Esophagus muscularis mucosa (tissue), 4 donors: Measurements from ENCODE around the gene CFL2. TPM values are rescaled to one million over a fixed set of nuclear protein-coding genes. Genes with fewer than 3 reads are reported as not detected.

Source experiments
- DNase-seq: peaks from one replicate; pipeline ENCODE4 v3.0.0-alpha.2; 2017; ENCODE audit errors: extremely low spot score
- H3K27ac ChIP-seq, 4 donors: fragments of 200-600 bp; sonication (generic); replicated peaks in 1 of 4; 1 replicate in 3 of 4; 2 replicates in 1 of 4; pipeline ENCODE4 v1.5.1; 2016 to 2019; ENCODE audit warnings: mild to moderate bottlenecking in 1 of 4
- H3K27me3 ChIP-seq, 4 donors: fragments of 200-600 bp; sonication (generic); one replicate each; pipeline versions ENCODE4 v1.5.1 to v1.6.0; 2016 to 2019
- H3K36me3 ChIP-seq, 4 donors: fragments of 200-600 bp; sonication (generic); one replicate each; pipeline ENCODE4 v1.5.1; 2016 to 2019
- H3K4me1 ChIP-seq, 4 donors: fragments of 200-600 bp; sonication (generic); one replicate each; pipeline ENCODE4 v1.5.1; 2016 to 2019
- H3K4me3 ChIP-seq, 4 donors: fragments of 200-600 bp; sonication (generic); 1 replicate in 2 of 4; 2 replicates in 2 of 4; pipeline ENCODE4 v1.5.1; 2016 to 2019; ENCODE audit warnings: mild to moderate bottlenecking in 4 of 4, moderate library complexity in 1 of 4
- H3K9me3 ChIP-seq, 4 donors: fragments of 200-600 bp; sonication (generic); 1 replicate in 3 of 4; 2 replicates in 1 of 4; pipeline ENCODE4 v1.5.1; 2016 to 2019
- EP300 ChIP-seq: sonication (generic); formaldehyde crosslinking; IDR thresholded peaks from one replicate; pipeline ENCODE4 v1.6.1; 2017; ENCODE audit warnings: antibody characterized with exemption
- POLR2A ChIP-seq: fragments of 450-650 bp; IDR thresholded peaks from one replicate; pipeline ENCODE4 v1.6.1; 2017; ENCODE audit warnings: antibody characterized with exemption, moderate library complexity, mild to moderate bottlenecking, low read depth
- POLR2AphosphoS5 ChIP-seq, 2 donors: sonication (generic); formaldehyde crosslinking; IDR thresholded peaks; one replicate each; pipeline ENCODE4 v1.6.1; 2017; ENCODE audit warnings: antibody characterized with exemption in 2 of 2
- WGBS: methylation state at CpG from one replicate; pipeline ENCODE4 v1.1.5; 2018; 5-methylcytosine and 5-hydroxymethylcytosine counted together
- intact Hi-C: fragments of 100-400 bp; cut with DNase I; formaldehyde crosslinking; loops from one replicate; pipeline ENCODE4 v1.15.1; 2023
- total RNA-seq, 4 donors: library from RNA; depleted of rRNA; stranded (reverse); fragments of >200 nt; gene quantifications; one replicate each; pipeline versions ENCODE4 v1.1.0 to v1.2.1, GENCODE V29; 2016
- TF ChIP-seq, protein P1 (sequence below), 3 experiments: fragments of 200-600 bp in 2 of 3; fragments of 450-650 bp in 1 of 3; sonication (generic) in 2 of 3; IDR thresholded peaks; one replicate each; pipeline ENCODE4 v1.5.1; 2017 to 2019; ENCODE audit warnings: antibody characterized with exemption in 3 of 3, mild to moderate bottlenecking in 2 of 3, moderate library complexity in 1 of 3

The CFL2 gene
- total RNA-seq, 4 donors from 2014 or later: 247 to 265 (median 257) TPM

DNA sequence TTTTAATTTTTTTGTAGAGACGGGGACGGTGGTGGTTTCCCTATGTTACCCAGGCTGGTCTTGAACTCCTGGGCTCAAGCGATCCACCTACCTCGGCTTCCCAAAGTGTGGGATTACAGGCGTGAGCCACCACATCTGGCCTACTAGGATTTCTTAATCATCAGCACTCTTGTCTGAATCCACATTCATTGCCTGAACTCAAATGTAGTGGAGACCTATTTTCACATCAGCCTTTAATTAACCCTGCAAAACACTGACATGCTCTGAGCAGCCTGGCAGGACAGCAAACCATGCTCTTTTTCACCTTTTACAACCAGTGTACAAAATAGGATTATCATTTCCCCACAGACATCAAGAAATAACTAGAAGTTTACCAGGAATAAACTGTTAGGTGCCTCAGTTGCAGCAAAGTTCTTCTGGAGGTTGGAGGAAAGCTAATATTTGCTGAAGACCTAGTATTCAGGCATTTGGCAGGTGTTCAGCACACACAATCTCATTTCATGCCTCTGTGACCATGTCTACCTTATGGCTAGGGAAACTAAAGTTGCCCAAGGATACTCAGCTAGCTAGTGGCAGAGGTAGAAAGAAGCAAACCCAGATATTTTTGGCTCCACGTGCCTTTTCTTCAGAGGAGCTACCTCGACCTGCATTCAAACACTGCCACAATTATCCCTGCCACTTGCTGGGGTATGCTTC, 37.7 kb downstream of the CFL2 start:
- WGBS: 85% methylated on average over 7 of the region's 7 CpGs
- no peaks in the 10 kb centered on the region for H3K27me3 ChIP-seq
- TF ChIP-seq POLR2A: no peak
- H3K4me1 ChIP-seq: peaks cover 0 to 11% (median 0%) of the 10 kb centered on the region in 4 donors
- H3K9me3 ChIP-seq: no peaks in the 10 kb centered on the region
- H3K27ac ChIP-seq: no peak overlapping the region
- no peak for DNase-seq
- no peaks in the 10 kb centered on the region for H3K36me3 ChIP-seq
- intact Hi-C loops: no loop called here
- no peak overlapping the region for H3K4me3 ChIP-seq

DNA sequence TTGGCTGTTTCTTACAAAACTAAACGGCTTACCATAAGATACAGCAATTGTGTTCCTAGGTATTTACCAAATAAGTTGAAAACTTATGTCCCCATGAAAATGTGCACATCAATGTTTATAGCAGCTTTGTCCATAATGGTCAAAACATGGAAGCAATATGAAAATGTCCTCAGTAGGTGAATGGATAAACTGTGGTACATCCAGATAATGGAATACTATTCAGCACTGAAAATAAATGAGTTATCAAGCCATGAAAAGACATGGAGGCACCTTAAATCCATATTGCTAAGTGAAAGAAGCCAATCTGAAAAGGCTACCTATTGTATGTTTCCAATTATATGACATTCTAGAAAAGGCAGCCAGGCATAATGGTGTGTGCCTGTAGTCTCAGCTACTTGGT, 40.7 kb downstream of the CFL2 start:
- TF ChIP-seq, protein P1, sequence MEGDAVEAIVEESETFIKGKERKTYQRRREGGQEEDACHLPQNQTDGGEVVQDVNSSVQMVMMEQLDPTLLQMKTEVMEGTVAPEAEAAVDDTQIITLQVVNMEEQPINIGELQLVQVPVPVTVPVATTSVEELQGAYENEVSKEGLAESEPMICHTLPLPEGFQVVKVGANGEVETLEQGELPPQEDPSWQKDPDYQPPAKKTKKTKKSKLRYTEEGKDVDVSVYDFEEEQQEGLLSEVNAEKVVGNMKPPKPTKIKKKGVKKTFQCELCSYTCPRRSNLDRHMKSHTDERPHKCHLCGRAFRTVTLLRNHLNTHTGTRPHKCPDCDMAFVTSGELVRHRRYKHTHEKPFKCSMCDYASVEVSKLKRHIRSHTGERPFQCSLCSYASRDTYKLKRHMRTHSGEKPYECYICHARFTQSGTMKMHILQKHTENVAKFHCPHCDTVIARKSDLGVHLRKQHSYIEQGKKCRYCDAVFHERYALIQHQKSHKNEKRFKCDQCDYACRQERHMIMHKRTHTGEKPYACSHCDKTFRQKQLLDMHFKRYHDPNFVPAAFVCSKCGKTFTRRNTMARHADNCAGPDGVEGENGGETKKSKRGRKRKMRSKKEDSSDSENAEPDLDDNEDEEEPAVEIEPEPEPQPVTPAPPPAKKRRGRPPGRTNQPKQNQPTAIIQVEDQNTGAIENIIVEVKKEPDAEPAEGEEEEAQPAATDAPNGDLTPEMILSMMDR (IDR thresholded peaks at IDR 0.05): no peak
- DNase-seq: no peak
- intact Hi-C loops: no loop called here
- no peaks in the 10 kb centered on the region for H3K9me3 ChIP-seq
- H3K4me1 ChIP-seq: peaks cover 0 to 11% (median 0%) of the 10 kb centered on the region in 4 donors
- H3K27ac ChIP-seq: no peak overlapping the region
- H3K27me3 ChIP-seq: no peaks in the 10 kb centered on the region
- no peak overlapping the region for H3K4me3 ChIP-seq
- WGBS: 88% methylated on average over 1 of the region's 1 CpG
- no peaks in the 10 kb centered on the region for H3K36me3 ChIP-seq

DNA sequence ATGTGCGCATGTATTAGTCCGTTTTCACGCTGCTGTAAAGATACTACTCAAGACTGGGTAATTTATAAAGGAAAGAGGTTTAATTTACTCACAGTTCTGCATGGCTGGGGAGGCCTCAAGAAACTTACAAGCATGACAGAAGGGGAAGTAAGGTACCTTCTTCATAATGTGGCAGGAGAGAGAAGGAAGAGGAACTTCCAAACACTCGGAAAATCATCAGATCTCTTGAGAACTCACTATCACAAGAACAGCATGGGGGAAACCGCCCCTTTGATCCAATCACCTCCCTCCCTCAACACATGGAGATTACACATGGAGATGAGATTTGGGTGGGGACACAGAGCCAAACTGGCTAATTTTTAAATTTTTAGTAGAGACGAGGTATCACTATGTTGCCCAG, 42.7 kb downstream of the CFL2 start:
- no peak for DNase-seq
- no peak for TF ChIP-seq EP300
- TF ChIP-seq, protein P1 (IDR thresholded peaks at IDR 0.05): no peak
- TF ChIP-seq POLR2A: no peak
- no peak for TF ChIP-seq POLR2AphosphoS5 (IDR thresholded peaks at IDR 0.05)
- intact Hi-C loops: loop anchor here (1.0 kb wide), 1 partner anchor 52 kb away; no protein-coding TSS in a partner anchor
- no peaks in the 10 kb centered on the region for H3K36me3 ChIP-seq
- no peak overlapping the region for H3K27ac ChIP-seq
- no peaks in the 10 kb centered on the region for H3K27me3 ChIP-seq
- 68% methylated on average over 6 of the region's 6 CpGs for WGBS
- H3K9me3 ChIP-seq: no peaks in the 10 kb centered on the region
- no peak overlapping the region for H3K4me3 ChIP-seq
- H3K4me1 ChIP-seq: peaks cover 0 to 6% (median 0%) of the 10 kb centered on the region in 4 donors

DNA sequence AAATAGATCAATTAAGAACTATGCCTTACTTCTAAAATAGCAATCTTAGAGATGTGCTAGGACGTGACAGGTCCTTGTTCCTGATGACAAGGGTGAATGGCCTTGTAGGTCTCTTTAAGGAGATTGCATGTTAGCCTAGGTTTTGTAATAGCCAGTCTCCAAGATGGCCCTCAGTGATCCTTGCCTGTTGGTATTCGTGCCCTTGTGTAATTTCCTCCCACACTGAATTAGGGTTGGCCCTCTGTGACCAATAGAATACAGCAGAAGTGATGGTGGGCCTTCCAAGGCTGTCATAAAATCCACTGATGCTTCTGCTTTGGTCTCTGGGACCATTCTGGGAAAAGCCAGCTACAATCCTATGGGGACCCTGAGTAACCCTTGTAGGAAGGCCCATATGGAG, 46.3 kb downstream of the CFL2 start:
- peaks cover 0 to 6% (median 0%) of the 10 kb centered on the region in 4 donors for H3K4me1 ChIP-seq
- no peak for TF ChIP-seq POLR2AphosphoS5 (IDR thresholded peaks at IDR 0.05)
- TF ChIP-seq EP300: no peak
- TF ChIP-seq, protein P1 (IDR thresholded peaks at IDR 0.05): no peak
- H3K36me3 ChIP-seq: no peaks in the 10 kb centered on the region
- intact Hi-C loops: no loop called here
- 70% methylated on average over 2 of the region's 2 CpGs for WGBS
- H3K9me3 ChIP-seq: no peaks in the 10 kb centered on the region
- no peak overlapping the region for H3K4me3 ChIP-seq
- H3K27ac ChIP-seq: no peak overlapping the region
- no peaks in the 10 kb centered on the region for H3K27me3 ChIP-seq
- no peak for DNase-seq

DNA sequence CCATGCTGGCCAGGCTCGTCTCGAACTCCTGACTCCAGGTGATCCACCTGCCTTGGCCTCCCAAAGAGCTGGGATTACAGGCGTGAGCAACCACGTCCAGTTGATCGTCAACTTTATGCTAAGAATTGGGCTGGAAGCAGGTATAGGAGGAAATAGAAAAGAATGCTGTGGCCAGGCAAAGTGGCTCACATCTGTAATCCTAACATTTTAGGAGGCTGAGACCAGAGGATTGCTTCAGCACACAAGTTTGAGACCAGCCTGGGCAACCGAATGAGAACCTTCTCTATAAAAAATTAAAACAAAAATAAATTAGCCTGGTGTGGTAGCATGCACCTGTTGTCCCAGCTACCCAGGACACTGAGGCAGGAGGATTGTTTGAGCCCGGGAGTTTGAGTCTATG, 47.4 kb downstream of the CFL2 start:
- Histone ChIP-seq H3K27me3 (no peaks in the 10 kb centered on the region), H3K36me3 (no peaks in the 10 kb centered on the region), H3K4me1 (no peaks in the 10 kb centered on the region), H3K27ac (no peak overlapping the region), H3K4me3 (no peak overlapping the region), H3K9me3 (no peaks in the 10 kb centered on the region)
- DNase-seq: no peak
- 98% methylated on average over 7 of the region's 7 CpGs for WGBS
- intact Hi-C loops: no loop called here
- no peak for TF ChIP-seq EP300
- TF ChIP-seq POLR2A: no peak
- TF ChIP-seq, protein P1 (IDR thresholded peaks at IDR 0.05): no peak
- no peak for TF ChIP-seq POLR2AphosphoS5 (IDR thresholded peaks at IDR 0.05)
